K562 (cell line): Measurements from ENCODE around the gene CALR3. TPM values are rescaled to one million over a fixed set of nuclear protein-coding genes. Genes with fewer than 3 reads are reported as not detected.

Experiments
- ATAC-seq: fragments of 200-7000 bp; cut with Tn5 transposase; 3 replicates; pipeline ENCODE4 v1.9.1; 2020; ENCODE audit warnings: moderate library complexity
- BruUV-seq: library from RNA; stranded (reverse); fragments of 400-500 nt; replicated peaks from 2 replicates; lab custom pipeline; 2021; lab: Mats Ljungman, UMichigan
- CTCF ChIA-PET: fragments of 300-600 bp; formaldehyde crosslinking; extraction: SDS; loops from one replicate; lab custom pipeline; 2021; ENCODE audit warnings: low intra/inter-chr PET ratio; lab: Yijun Ruan, JAX
- POLR2A ChIA-PET: fragments of 300-600, 350-650 bp; sonication (Branson Sonifier 250); formaldehyde crosslinking; extraction: SDS; loops from one replicate; lab custom pipeline; 2021; ENCODE audit warnings: antibody characterized with exemption, inconsistent platforms; lab: Yijun Ruan, JAX
- DNase-seq, 4 experiments: peaks; one replicate each; pipeline versions ENCODE4 v3.0.0 to v3.0.0-alpha.2; 2011 to 2018; ENCODE audit warnings: low spot score in 3 of 4, mixed read lengths in 3 of 4; ENCODE audit errors: extremely low read depth in 1 of 4
- FAIRE-seq: peaks from 2 replicates; lab custom pipeline; 2011; peaks lifted over from hg19 to GRCh38; lab: Jason Lieb, UNC
- H2AFZ ChIP-seq: 2 replicates; pipeline ENCODE4 v1.6.0; 2011; ENCODE audit warnings: low read depth, low read length, control low read depth, inconsistent platforms
- H3K27ac ChIP-seq: fragments of 200-600 bp; 3 replicates; pipeline ENCODE4 v1.8.0; 2011; ENCODE audit warnings: low read depth, mild to moderate bottlenecking, control low read depth, inconsistent platforms, low read length, moderate library complexity, mixed read lengths; ENCODE audit errors: extremely low read depth
- H3K27me3 ChIP-seq, 2 experiments: fragments of 300-600 bp in 1 of 2; 2 replicates in 1 of 2; 3 replicates in 1 of 2; pipeline versions ENCODE4 v1.6.0 to v1.8.0; 2011; ENCODE audit warnings: inconsistent platforms in 2 of 2, low read length in 2 of 2, mild to moderate bottlenecking in 1 of 2, mixed read lengths in 1 of 2, moderate library complexity in 1 of 2; ENCODE audit not compliant: control insufficient read depth in 2 of 2, insufficient read depth in 2 of 2
- H3K36me3 ChIP-seq: fragments of 300-600 bp; 3 replicates; pipeline ENCODE4 v1.8.0; 2011; ENCODE audit warnings: mild to moderate bottlenecking, low read length, inconsistent platforms; ENCODE audit not compliant: control insufficient read depth, insufficient read depth
- H3K4me1 ChIP-seq, 2 experiments: fragments of 200-600 bp in 1 of 2; replicated peaks in 1 of 2; 2 replicates in 1 of 2; 3 replicates in 1 of 2; pipeline versions ENCODE4 v1.5.1 to v1.8.0; 2011; ENCODE audit warnings: inconsistent platforms in 2 of 2, low read length in 2 of 2, mild to moderate bottlenecking in 1 of 2, mixed read lengths in 1 of 2, moderate library complexity in 1 of 2; ENCODE audit not compliant: control insufficient read depth in 2 of 2, insufficient read depth in 2 of 2
- H3K4me2 ChIP-seq: 2 replicates; pipeline ENCODE4 v1.6.1; 2011; ENCODE audit warnings: low read length, control low read depth, inconsistent platforms, mixed read lengths; ENCODE audit not compliant: insufficient read depth
- H3K4me3 ChIP-seq: fragments of 200-600 bp; sonication (generic), shearing (Covaris generic); 2 replicates; pipeline ENCODE4 v1.5.1; 2016; ENCODE audit warnings: control low read depth, inconsistent platforms
- H3K79me2 ChIP-seq: fragments of 200-600 bp; 3 replicates; pipeline ENCODE4 v1.8.0; 2011; ENCODE audit warnings: low read length, inconsistent platforms; ENCODE audit not compliant: control insufficient read depth, insufficient read depth
- H3K9ac ChIP-seq, 2 experiments: 2 replicates each; pipeline versions ENCODE4 v1.6.0 to v1.6.1; 2011; ENCODE audit warnings: low read depth in 2 of 2, low read length in 2 of 2, control low read depth in 1 of 2, inconsistent platforms in 1 of 2, mild to moderate bottlenecking in 1 of 2, mixed read lengths in 1 of 2; ENCODE audit not compliant: insufficient read depth in 1 of 2
- H3K9me1 ChIP-seq: one replicate; pipeline ENCODE4 v1.6.0; 2011; ENCODE audit warnings: inconsistent platforms, mild to moderate bottlenecking, low read length, moderate library complexity; ENCODE audit not compliant: control insufficient read depth, insufficient read depth
- H3K9me3 ChIP-seq: replicated peaks from 2 replicates; pipeline ENCODE4 v1.5.1; 2011; ENCODE audit warnings: low read depth, low read length, inconsistent platforms; ENCODE audit not compliant: control insufficient read depth, insufficient read depth
- H4K20me1 ChIP-seq: replicated peaks from 2 replicates; pipeline ENCODE4 v1.6.1; 2011; ENCODE audit warnings: low read length, inconsistent platforms, mixed read lengths; ENCODE audit not compliant: control insufficient read depth, insufficient read depth
- FOXK1 ChIP-seq: sonication (generic); formaldehyde crosslinking; IDR thresholded peaks from 2 replicates; pipeline ENCODE4 v1.8.0; 2022; ENCODE audit warnings: missing genetic modification reagents, mild to moderate bottlenecking, borderline replicate concordance
- GTF2F1 ChIP-seq: IDR thresholded peaks from 2 replicates; pipeline ENCODE4 v1.6.1; 2011; ENCODE audit warnings: low read depth, low read length, improper control_type of control experiment
- MEF2A ChIP-seq: IDR thresholded peaks from 2 replicates; pipeline ENCODE4 v1.6.1; 2011; ENCODE audit warnings: low read depth, mild to moderate bottlenecking, low read length, moderate library complexity; ENCODE audit not compliant: control insufficient read depth
- MEIS2 ChIP-seq: fragments of 450-650 bp; IDR thresholded peaks from 2 replicates; pipeline ENCODE4 v1.6.1; 2014; ENCODE audit warnings: mild to moderate bottlenecking; ENCODE audit not compliant: partially characterized antibody
- SIN3B ChIP-seq: fragments of 450-650 bp; IDR thresholded peaks from 2 replicates; pipeline ENCODE4 v1.6.1; 2017; ENCODE audit warnings: low read depth, mild to moderate bottlenecking, moderate library complexity
- TAF9B ChIP-seq: fragments of 450-650 bp; IDR thresholded peaks from 2 replicates; pipeline ENCODE4 v1.6.1; 2018; ENCODE audit warnings: mild to moderate bottlenecking; ENCODE audit not compliant: partially characterized antibody
- ZBTB40 ChIP-seq, 2 experiments: fragments of 450-650 bp in 1 of 2; sonication (generic) in 1 of 2; formaldehyde crosslinking in 1 of 2; IDR thresholded peaks; 2 replicates each; pipeline versions ENCODE4 v1.7.1 to v1.9.0; 2016 to 2022; ENCODE audit warnings: inconsistent platforms in 1 of 2, mild to moderate bottlenecking in 1 of 2, missing genetic modification reagents in 1 of 2
- ZNF121 ChIP-seq: sonication (generic); formaldehyde crosslinking; conservative IDR thresholded peaks from 2 replicates; pipeline ENCODE4 v1.8.0; 2022; ENCODE audit warnings: missing genetic modification reagents
- ZNF23 ChIP-seq: fragments of 250-450 bp; sonication (Bioruptor Pico); IDR thresholded peaks from 2 replicates; pipeline ENCODE4 v1.4.0; 2020; ENCODE audit warnings: mild to moderate bottlenecking
- WGBS: fragments of 100-300 bp; shearing (Covaris generic); methylation state at CpG from one replicate; pipeline ENCODE4 v1.1.6; 2016; ENCODE audit warnings: low coverage, mixed read lengths; ENCODE audit not compliant: insufficient coverage; ENCODE audit errors: missing lambda C conversion rate; 5-methylcytosine and 5-hydroxymethylcytosine counted together
- in situ Hi-C: fragments of 300-500 bp; cut with MboI; formaldehyde crosslinking; loops from 4 replicates; pipeline ENCODE4 v1.15.0; 2018; ENCODE audit warnings: inconsistent platforms, mixed read lengths
- intact Hi-C: fragments of 100-400 bp; cut with micrococcal nuclease; formaldehyde crosslinking; loops from 2 replicates; pipeline ENCODE4 v1.14.2; 2022
- polyA plus RNA-seq, 8 experiments: library from polyadenylated mRNA; depleted of rRNA in 4 of 8; stranded (reverse) in 5 of 8; unstranded in 3 of 8; fragments of >200 nt; fragmentation: Nextera tagmentation in 2 of 8; fragmentation: Illumina TruSeq in 1 of 8; extraction: Ambion mirVana in 2 of 8; extraction: Trizol in 1 of 8; gene quantifications; 2 replicates each; pipeline versions ENCODE4 v1.2.1 to v1.2.3, GENCODE V29; 2011 to 2014; ENCODE audit warnings: inconsistent platforms in 1 of 8, missing spikeins in 1 of 8
- total RNA-seq, 7 experiments: library from RNA; depleted of rRNA in 6 of 7; stranded (reverse); fragments of >200 nt in 6 of 7; fragmentation: Illumina TruSeq in 2 of 7; extraction: Trizol in 2 of 7; gene quantifications; 2 replicates each; pipeline versions ENCODE4 v1.2.1 to v1.2.3, GENCODE V29; 2011 to 2021; ENCODE audit warnings: low replicate concordance in 1 of 7

The CALR3 gene
- total and polyA plus RNA-seq, 9 of the 15 experiments (the other 6 are each of a cell fraction or from before 2014, with no cell fraction given), result 0.15 to 0.41 (median 0.22) TPM; not detected in 4

GRCh38 chr19:16496613-16496983, 631 bp upstream of the CALR3 start:
- H3K4me1 ChIP-seq, result peaks cover 8 to 25% of the 10 kb centered on the region in 2 experiments; a peak in 4 of 5 replicates

More at GRCh38 chr19:16496613-16496983, 631 bp upstream of the CALR3 start:
- Histone ChIP-seq H3K4me3 (peak overlapping the region; percentile 58), H3K9me1 (no peaks in the 10 kb centered on the region), H3K36me3 (peaks cover 8% of the 10 kb centered on the region; the same call in 1 of the 3 replicates), H4K20me1 (no peaks in the 10 kb centered on the region), H3K9me3 (no peaks in the 10 kb centered on the region), H2AFZ (peak overlapping the region; percentile 96), H3K79me2 (peaks cover 21% of the 10 kb centered on the region; the same call in 2 of the 3 replicates), H3K27me3 (no peaks in the 10 kb centered on the region)
- DNase-seq (peak in 1 of 4 experiments; percentile 51), ATAC-seq (no peak)
- under 1% methylated on average over 16 of the region's 16 CpGs for WGBS
- intact Hi-C loops, result loop anchor here (5.0 kb wide), 1 partner anchor 49 kb away; no protein-coding TSS in a partner anchor
- POLR2A ChIA-PET, result interaction anchor here (1.3 to 1.6 kb wide), 3 partner anchors 9 to 35 kb away, joined by 3 to 4 read pairs (median 3); no protein-coding TSS in a partner anchor
- BruUV-seq, result TSS peak; percentile 74
- TF ChIP-seq ZBTB40 (IDR thresholded peaks at IDR 0.05) (peak; percentile 95), ZBTB40 (CRISPR knock-in tag; IDR thresholded peaks at IDR 0.05) (peak; percentile 95), MEIS2 (no peak), ZNF23 (CRISPR knock-in tag) (no peak), TAF9B (no peak), ZNF121 (CRISPR knock-in tag) (peak; percentile 93), MEF2A (peak; percentile 26; the same call in 1 of the 2 replicates), FOXK1 (CRISPR knock-in tag) (0 out of 2 replicates have a peak, but pooled peaks have one; percentile 12), SIN3B (0 out of 2 replicates have a peak, but pooled peaks have one; percentile 9), GTF2F1 (no peak)
- TF ChIP-seq, all 486 proteins: peak for 5
- Histone ChIP-seq H3K27ac (peak overlapping the region; percentile 45; the same call in 2 of the 3 replicates), H3K9ac (peak overlapping the region; percentile 49 to 78), H3K4me2 (peak overlapping the region; percentile 84)
- FAIRE-seq, result no peak
- CTCF ChIA-PET, result no interaction called here
- in situ Hi-C loops, result no loop called here
